ENCODE data around the gene ARL14EP. TPM values are rescaled to one million over a fixed set of nuclear protein-coding genes. Genes with fewer than 3 reads are reported as not detected.

The ARL14EP gene
- total RNA-seq, 1 donor from 2014 or later: 40.1 TPM

GRCh38 chr11:30349885-30350284 is 27.0 kb downstream of the ARL14EP start:
- TF ChIP-seq CTCF (IDR thresholded peaks at IDR 0.05): no peak

GRCh38 chr11:30350384-30350783 is 27.5 kb downstream of the ARL14EP start:
- no peak overlapping the region for H3K27ac Mint-ChIP-seq
- ChIA-PET POLR2A (no interaction called here), CTCF (no interaction called here)
- H3K4me1 Mint-ChIP-seq: peaks cover 2% of the 10 kb centered on the region
- ATAC-seq (ENCODE audit: low read depth): no peak
- peaks cover 3% of the 10 kb centered on the region for H3K27me3 Mint-ChIP-seq
- H3K9me3 Mint-ChIP-seq: no peaks in the 10 kb centered on the region
- no peak overlapping the region for H3K4me3 Mint-ChIP-seq
- intact Hi-C loops (cut with micrococcal nuclease): no loop called here
- TF ChIP-seq CTCF (IDR thresholded peaks at IDR 0.05): no peak
- H3K36me3 Mint-ChIP-seq (ENCODE audit: low read depth): no peaks in the 10 kb centered on the region
- DNase-seq: no peak

More at GRCh38 chr11:30349885-30350284, 27.0 kb downstream of the ARL14EP start:
- H3K36me3 Mint-ChIP-seq (ENCODE audit: low read depth): no peaks in the 10 kb centered on the region
- CTCF ChIA-PET: no interaction called here
- intact Hi-C loops (cut with micrococcal nuclease): loop anchor here (10.0 kb wide), 1 partner anchor 235 kb away; the partner anchor contains the start of gene MPPED2
- H3K9me3 Mint-ChIP-seq: no peaks in the 10 kb centered on the region
- H3K27me3 Mint-ChIP-seq: peaks cover 3% of the 10 kb centered on the region
- H3K4me1 Mint-ChIP-seq: peaks cover 7% of the 10 kb centered on the region
- no peak overlapping the region for H3K4me3 Mint-ChIP-seq
- DNase-seq: no peak
- no peak for ATAC-seq (ENCODE audit: low read depth)
- POLR2A ChIA-PET: no interaction called here
- H3K27ac Mint-ChIP-seq: no peak overlapping the region

GRCh38 chr11:30351061-30351460 is 28.2 kb downstream of the ARL14EP start:
- no peak for DNase-seq
- Mint-ChIP-seq H3K9me3 (no peaks in the 10 kb centered on the region), H3K4me3 (no peak overlapping the region), H3K27ac (no peak overlapping the region), H3K4me1 (peaks cover 2% of the 10 kb centered on the region), H3K36me3 (ENCODE audit: low read depth) (no peaks in the 10 kb centered on the region), H3K27me3 (peaks cover 3% of the 10 kb centered on the region)
- no peak for ATAC-seq (ENCODE audit: low read depth)
- CTCF ChIA-PET: no interaction called here
- TF ChIP-seq CTCF (IDR thresholded peaks at IDR 0.05): no peak
- intact Hi-C loops (cut with micrococcal nuclease): no loop called here
- POLR2A ChIA-PET: no interaction called here

- ChIA-PET CTCF (no interaction called here), POLR2A (no interaction called here)
- no peak for TF ChIP-seq CTCF (IDR thresholded peaks at IDR 0.05)
- ATAC-seq (ENCODE audit: low read depth) (no peak), DNase-seq (no peak)
- intact Hi-C loops (cut with micrococcal nuclease): no loop called here
- Mint-ChIP-seq H3K27ac (no peak overlapping the region), H3K36me3 (ENCODE audit: low read depth) (no peaks in the 10 kb centered on the region), H3K9me3 (no peaks in the 10 kb centered on the region), H3K27me3 (peaks cover 8% of the 10 kb centered on the region), H3K4me1 (no peaks in the 10 kb centered on the region), H3K4me3 (no peak overlapping the region)
These were observed 33.5 kb downstream of the ARL14EP start for GRCh38 chr11:30356391-30356790.

- ATAC-seq (ENCODE audit: low read depth) (no peak), DNase-seq (no peak)
- H3K27ac Mint-ChIP-seq: no peak overlapping the region
- no peaks in the 10 kb centered on the region for H3K36me3 Mint-ChIP-seq (ENCODE audit: low read depth)
- CTCF ChIA-PET: no interaction called here
- intact Hi-C loops (cut with micrococcal nuclease): no loop called here
- no peaks in the 10 kb centered on the region for H3K4me1 Mint-ChIP-seq
- H3K9me3 Mint-ChIP-seq: no peaks in the 10 kb centered on the region
- POLR2A ChIA-PET: interaction anchor here (0.7 kb wide), 1 partner anchor 34 kb away, joined by 3 read pairs; no protein-coding TSS in a partner anchor
- H3K4me3 Mint-ChIP-seq: no peak overlapping the region
- H3K27me3 Mint-ChIP-seq: peaks cover 4% of the 10 kb centered on the region
- TF ChIP-seq CTCF (IDR thresholded peaks at IDR 0.05): no peak
These were observed 35.0 kb downstream of the ARL14EP start for GRCh38 chr11:30357872-30358271.

Measured in activated B cell treated with CpG ODN at 0.5 μM for 24 hours (primary cell).